Endometrium (tissue), 2 donors: Measurements from ENCODE around the gene ZBTB46.

ENCODE experiments used
- FAIRE-seq: peaks from 2 replicates; lab custom pipeline; 2012; peaks lifted over from hg19 to GRCh38; lab: Jason Lieb, UNC
- donor health status: control.
- donor health status: control.

The ZBTB46 gene

GRCh38 chr20:63745424-63745805 is 85.6 kb downstream of the ZBTB46 start:
- FAIRE-seq = no peak

GRCh38 chr20:63744574-63745423 is 86.3 kb downstream of the ZBTB46 start:
- no peak for FAIRE-seq

- FAIRE-seq = no peak
Observed at GRCh38 chr20:63744158-63744557, 86.9 kb downstream of the ZBTB46 start.

GRCh38 chr20:63743210-63743970 is 87.7 kb downstream of the ZBTB46 start:
- no peak for FAIRE-seq

GRCh38 chr20:63742381-63743024 is 88.6 kb downstream of the ZBTB46 start:
- FAIRE-seq = no peak

GRCh38 chr20:63741676-63742380 is 89.2 kb downstream of the ZBTB46 start:
- FAIRE-seq = no peak

- FAIRE-seq = no peak
Observed at GRCh38 chr20:63741354-63741675, 89.7 kb downstream of the ZBTB46 start.

- no peak for FAIRE-seq
Observed at GRCh38 chr20:63740627-63741353, 90.3 kb downstream of the ZBTB46 start.

- no peak for FAIRE-seq
Observed at GRCh38 chr20:63740070-63740626, 90.9 kb downstream of the ZBTB46 start.

- no peak for FAIRE-seq
Observed at GRCh38 chr20:63739130-63740069, 91.7 kb downstream of the ZBTB46 start, which contains the start of gene SLC2A4RG. TSS of gene SLC2A4RG (plus strand) at chr20:63739776. CDS start at chr20:63739913, 137 bp downstream.

- FAIRE-seq = no peak
Observed at GRCh38 chr20:63738687-63739129, 92.4 kb downstream of the ZBTB46 start.

GRCh38 chr20:63737945-63738686 is 92.9 kb downstream of the ZBTB46 start:
- FAIRE-seq = no peak

- no peak for FAIRE-seq
Observed at GRCh38 chr20:63737695-63737944, 93.4 kb downstream of the ZBTB46 start.

- FAIRE-seq = no peak
Observed at GRCh38 chr20:63736893-63737694, 94.0 kb downstream of the ZBTB46 start.

- no peak for FAIRE-seq
Observed at GRCh38 chr20:63735859-63736718, 95.0 kb downstream of the ZBTB46 start, which contains the start of gene LIME1. TSS of gene LIME1 (plus strand) at chr20:63736664. CDS start at chr20:63737550, 886 bp downstream.

- no peak for FAIRE-seq
Observed at GRCh38 chr20:63734946-63735858, 95.9 kb downstream of the ZBTB46 start.
